Skeletal muscle satellite cell (primary cell): ENCODE measurements around the gene NTRK1.

Experiments
- H3K27me3 ChIP-seq: 2 replicates; pipeline ENCODE4 v1.7.0; 2013; ENCODE audit warnings: low read length; ENCODE audit not compliant: control insufficient read depth, insufficient read depth
- H3K36me3 ChIP-seq: 2 replicates; pipeline ENCODE4 v1.7.0; 2013; ENCODE audit warnings: mild to moderate bottlenecking, control low read depth, low read length; ENCODE audit not compliant: insufficient read depth
- H3K4me1 ChIP-seq: 2 replicates; pipeline ENCODE4 v1.7.0; 2013; ENCODE audit warnings: low read length; ENCODE audit not compliant: control insufficient read depth, insufficient read depth
- H3K4me2 ChIP-seq: 2 replicates; pipeline ENCODE4 v1.7.0; 2013; ENCODE audit warnings: mild to moderate bottlenecking, low read length
- H3K4me3 ChIP-seq: 2 replicates; pipeline ENCODE4 v1.7.0; 2013; ENCODE audit warnings: low read length
- H3K9ac ChIP-seq: 2 replicates; pipeline ENCODE4 v1.7.0; 2013; ENCODE audit warnings: mild to moderate bottlenecking, low read depth, low read length, moderate library complexity
- H3K9me3 ChIP-seq: replicated peaks from 2 replicates; pipeline ENCODE4 v1.7.0; 2013; ENCODE audit warnings: mild to moderate bottlenecking, control low read depth, low read length

The NTRK1 gene

DNA sequence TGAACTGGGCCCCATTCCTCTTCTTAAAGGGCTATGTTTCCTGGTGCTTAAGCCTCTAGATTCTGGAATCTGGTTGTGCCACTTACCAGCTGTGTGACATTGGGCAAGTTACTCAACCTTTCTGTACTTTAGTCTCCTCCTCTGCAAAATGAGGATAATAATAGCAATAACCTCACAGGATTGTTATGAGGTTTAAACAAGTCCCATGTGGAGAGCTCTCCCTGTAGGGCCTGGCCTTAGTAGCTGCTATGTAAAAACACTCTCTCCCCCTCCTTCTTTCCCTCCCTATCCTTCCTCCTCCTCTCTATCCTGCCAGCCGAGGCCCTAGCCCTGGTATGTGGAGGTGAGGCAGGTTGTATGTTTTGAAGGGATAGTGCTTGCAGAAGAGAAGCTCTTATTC, 24.6 kb downstream of the NTRK1 start:
- Histone ChIP-seq H3K9me3 (no peaks in the 10 kb centered on the region), H3K27me3 (peaks cover 81% of the 10 kb centered on the region), H3K9ac (no peak overlapping the region)

DNA sequence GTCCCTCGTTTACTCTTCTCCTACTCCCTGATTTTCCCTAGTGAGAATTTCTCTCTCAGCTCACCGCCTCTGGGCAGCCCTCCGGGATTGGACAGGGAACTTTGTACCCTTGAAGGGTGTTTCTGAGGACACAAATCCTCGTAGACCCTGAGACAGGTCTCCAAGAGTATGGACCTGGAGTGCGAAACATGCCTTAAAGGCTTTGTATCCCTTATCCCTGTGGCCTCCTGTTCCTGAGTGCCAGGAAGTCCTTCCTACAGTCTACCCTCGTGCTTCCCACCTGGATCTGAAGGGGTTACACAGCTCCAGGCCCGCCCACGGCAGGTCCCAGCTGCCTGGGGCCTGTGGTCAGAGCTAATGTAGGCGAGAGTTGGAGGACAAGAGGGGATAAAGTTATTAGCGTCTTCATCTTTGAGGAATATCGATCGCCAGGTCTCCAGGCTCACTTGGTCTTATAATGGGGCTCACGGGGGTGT, 25.3 kb downstream of the NTRK1 start:
- Histone ChIP-seq H3K4me2 (no peak overlapping the region), H3K4me3 (no peak overlapping the region), H3K9me3 (no peaks in the 10 kb centered on the region), H3K36me3 (no peaks in the 10 kb centered on the region), H3K4me1 (no peaks in the 10 kb centered on the region), H3K27me3 (peaks cover 75% of the 10 kb centered on the region), H3K9ac (no peak overlapping the region)

More for the DNA sequence above, 24.6 kb downstream of the NTRK1 start:
- H3K4me3 ChIP-seq: no peak overlapping the region
- H3K4me2 ChIP-seq: no peak overlapping the region
- H3K36me3 ChIP-seq: no peaks in the 10 kb centered on the region
- no peaks in the 10 kb centered on the region for H3K4me1 ChIP-seq

DNA sequence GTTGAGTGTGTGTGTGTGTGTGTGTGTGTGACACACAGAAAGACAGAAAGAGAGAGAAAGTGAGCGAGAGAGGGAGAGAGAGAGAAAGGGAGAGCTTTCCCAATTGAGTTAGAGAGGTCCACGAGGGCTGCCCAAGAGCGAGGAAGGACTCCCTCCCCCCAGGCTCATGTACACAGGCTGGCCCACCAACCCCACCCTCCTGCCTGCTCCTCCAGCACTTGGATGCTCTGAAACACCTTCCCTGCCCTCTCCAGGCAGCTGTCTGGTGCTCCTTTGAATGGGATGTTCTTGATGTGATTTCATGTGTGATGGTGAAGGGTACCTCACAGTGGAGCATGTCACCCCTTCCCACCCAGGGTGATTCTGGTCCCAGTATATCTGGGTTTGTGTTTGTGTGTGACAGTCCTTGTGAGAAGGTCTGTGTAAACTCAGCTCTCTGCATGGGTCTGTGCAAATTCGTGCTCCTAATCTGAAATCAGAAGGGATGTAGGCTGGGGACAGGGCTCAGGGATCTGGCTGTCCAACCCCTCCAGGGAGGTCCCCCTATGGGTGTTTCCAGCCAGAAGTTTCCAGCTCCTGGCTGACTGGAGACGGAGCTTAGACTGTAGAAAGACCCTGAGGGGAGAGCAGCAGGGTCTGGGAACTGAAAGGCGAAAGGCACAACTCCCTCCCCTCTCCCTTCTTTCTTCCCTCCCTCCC, 26.1 kb downstream of the NTRK1 start:
- H3K4me1 ChIP-seq: no peaks in the 10 kb centered on the region
- H3K9ac ChIP-seq: no peak overlapping the region
- no peaks in the 10 kb centered on the region for H3K9me3 ChIP-seq
- H3K27me3 ChIP-seq: peaks cover 75% of the 10 kb centered on the region
- no peak overlapping the region for H3K4me2 ChIP-seq
- no peaks in the 10 kb centered on the region for H3K36me3 ChIP-seq
- H3K4me3 ChIP-seq: no peak overlapping the region

DNA sequence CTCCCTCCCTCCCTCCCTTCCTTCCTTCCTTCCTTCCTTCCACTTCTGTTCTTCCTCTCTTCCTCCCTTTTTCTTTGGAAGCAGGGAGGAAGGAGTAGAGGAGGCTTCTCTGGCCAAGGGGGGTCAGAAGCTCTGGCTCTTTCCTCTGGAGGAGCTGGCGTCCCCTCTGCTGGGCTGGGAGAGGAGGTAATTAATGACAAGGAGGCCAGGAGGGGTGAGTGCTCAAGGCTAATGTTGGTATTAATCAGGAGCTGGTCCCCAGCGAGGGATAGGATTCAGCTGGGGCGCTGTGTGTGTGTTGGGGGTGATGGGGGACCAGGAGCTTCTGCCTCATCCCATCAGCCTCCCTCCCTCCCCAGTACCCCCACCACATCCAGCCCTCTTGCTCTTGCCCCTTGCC, 26.7 kb downstream of the NTRK1 start:
- H3K27me3 ChIP-seq: peaks cover 72% of the 10 kb centered on the region
- H3K4me1 ChIP-seq: peaks cover 3% of the 10 kb centered on the region
- H3K4me2 ChIP-seq: no peak overlapping the region
- no peak overlapping the region for H3K9ac ChIP-seq
- H3K9me3 ChIP-seq: no peaks in the 10 kb centered on the region
- no peak overlapping the region for H3K4me3 ChIP-seq
- H3K36me3 ChIP-seq: no peaks in the 10 kb centered on the region

DNA sequence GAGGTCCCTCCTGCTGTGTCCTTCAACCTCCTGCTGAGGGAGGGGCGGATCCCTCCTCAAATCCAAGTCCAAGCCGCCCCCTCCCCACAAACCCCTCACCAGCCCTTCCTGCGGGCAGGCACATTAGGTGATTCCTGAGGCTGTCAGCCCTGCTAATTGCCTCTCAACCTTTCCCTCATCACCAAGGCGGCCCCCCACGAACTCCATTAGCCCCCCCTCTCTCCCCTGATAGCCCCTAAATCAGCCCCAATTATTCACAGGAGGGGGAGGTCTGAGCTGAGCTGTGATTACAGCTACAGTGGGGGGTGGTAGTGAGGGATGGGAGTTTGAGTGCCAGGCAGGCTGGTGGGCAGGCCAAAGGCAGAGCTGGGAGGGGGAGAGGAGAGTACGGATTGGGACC, 27.1 kb downstream of the NTRK1 start:
- peaks cover 7% of the 10 kb centered on the region for H3K4me1 ChIP-seq
- no peak overlapping the region for H3K4me2 ChIP-seq

DNA sequence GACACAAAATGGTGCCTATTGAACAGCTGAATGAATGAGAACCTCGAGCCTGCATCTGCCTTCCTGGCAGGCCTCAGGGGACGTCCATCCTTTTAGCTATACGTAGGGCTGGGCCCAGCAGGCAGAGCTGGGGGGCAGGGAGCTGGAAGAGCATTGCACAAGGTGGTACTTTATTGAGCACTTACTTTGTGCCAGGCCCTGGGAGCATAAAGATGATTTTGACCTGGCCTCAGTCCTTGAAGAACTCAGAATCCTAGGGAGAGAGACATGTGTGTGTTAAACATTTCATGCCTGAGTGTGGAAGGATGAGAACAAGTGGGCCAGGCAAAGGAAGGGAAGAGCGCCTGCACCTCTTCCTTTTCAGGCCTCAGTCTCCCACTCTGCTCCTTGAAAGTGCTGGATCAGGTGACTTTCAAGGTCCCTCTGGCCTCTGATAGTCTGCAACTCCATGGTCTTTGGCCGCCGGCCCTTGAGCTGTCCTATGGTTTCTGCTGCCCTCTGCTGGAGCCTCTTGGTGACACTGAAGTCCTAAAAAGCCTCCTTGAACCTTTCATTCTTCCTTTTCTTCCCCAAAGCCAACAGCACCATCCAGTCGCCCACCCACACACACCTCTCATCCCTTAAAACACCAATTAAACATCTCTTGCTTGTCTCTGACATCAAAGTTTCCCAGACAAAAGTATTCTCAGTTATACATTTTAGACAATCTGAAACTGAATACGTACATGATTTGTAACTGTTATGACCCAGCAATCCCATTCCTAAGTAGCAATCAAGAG, 29.3 kb downstream of the NTRK1 start:
- no peaks in the 10 kb centered on the region for H3K9me3 ChIP-seq
- H3K9ac ChIP-seq: no peak overlapping the region
- H3K36me3 ChIP-seq: no peaks in the 10 kb centered on the region
- H3K4me2 ChIP-seq: no peak overlapping the region
- H3K4me3 ChIP-seq: no peak overlapping the region
- H3K4me1 ChIP-seq: peaks cover 7% of the 10 kb centered on the region
- peaks cover 46% of the 10 kb centered on the region for H3K27me3 ChIP-seq

More for the DNA sequence above, 27.1 kb downstream of the NTRK1 start:
- Histone ChIP-seq H3K4me3 (no peak overlapping the region), H3K9me3 (no peaks in the 10 kb centered on the region), H3K36me3 (no peaks in the 10 kb centered on the region), H3K27me3 (peaks cover 68% of the 10 kb centered on the region), H3K9ac (no peak overlapping the region)

DNA sequence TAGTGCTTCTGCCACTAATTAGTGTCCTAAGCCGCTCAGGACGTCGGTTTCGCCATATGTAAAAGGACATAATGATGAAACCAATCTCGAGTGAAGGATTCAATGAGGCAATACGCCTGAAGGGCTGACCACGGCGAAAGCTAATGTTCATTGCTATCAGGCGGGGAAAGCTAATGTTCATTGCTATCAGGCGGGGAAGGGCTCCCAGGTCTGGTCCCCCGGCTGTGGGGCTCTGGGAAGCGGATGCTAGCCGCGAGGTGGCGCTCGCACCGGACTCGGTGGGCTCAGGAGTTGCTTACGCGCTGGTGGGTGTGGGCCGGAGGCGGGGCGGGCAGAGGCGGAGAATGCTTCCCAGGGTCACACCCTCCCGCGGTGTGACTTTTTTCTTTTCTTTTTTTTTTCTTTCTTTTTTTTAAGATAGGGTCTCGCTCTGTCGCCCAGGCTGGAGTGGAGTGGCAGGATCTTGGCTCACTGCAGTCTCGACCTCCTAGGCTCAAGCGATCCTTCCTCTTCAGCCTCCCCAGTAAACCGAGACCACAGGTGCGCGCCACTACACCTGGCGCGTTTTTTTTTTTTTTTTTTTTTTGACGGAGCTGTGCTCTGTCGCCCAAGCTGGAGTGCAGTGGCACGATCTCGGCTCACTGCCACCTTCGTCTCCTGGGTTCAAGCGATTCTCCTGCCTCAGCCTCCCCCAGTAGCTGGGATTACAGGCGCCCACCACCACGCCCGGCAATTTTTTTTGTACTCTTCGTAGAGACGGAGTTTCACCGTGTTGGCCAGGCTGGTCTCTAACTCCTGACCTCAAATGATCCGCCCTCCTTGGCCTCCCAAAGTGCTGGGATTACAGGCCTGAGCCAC, 31.8 kb downstream of the NTRK1 start:
- Histone ChIP-seq H3K27me3 (peaks cover 25% of the 10 kb centered on the region), H3K4me3 (peak overlapping the region; percentile 37), H3K4me1 (peaks cover 24% of the 10 kb centered on the region), H3K9me3 (no peaks in the 10 kb centered on the region), H3K36me3 (no peaks in the 10 kb centered on the region), H3K4me2 (peak overlapping the region; percentile 54), H3K9ac (no peak overlapping the region)

DNA sequence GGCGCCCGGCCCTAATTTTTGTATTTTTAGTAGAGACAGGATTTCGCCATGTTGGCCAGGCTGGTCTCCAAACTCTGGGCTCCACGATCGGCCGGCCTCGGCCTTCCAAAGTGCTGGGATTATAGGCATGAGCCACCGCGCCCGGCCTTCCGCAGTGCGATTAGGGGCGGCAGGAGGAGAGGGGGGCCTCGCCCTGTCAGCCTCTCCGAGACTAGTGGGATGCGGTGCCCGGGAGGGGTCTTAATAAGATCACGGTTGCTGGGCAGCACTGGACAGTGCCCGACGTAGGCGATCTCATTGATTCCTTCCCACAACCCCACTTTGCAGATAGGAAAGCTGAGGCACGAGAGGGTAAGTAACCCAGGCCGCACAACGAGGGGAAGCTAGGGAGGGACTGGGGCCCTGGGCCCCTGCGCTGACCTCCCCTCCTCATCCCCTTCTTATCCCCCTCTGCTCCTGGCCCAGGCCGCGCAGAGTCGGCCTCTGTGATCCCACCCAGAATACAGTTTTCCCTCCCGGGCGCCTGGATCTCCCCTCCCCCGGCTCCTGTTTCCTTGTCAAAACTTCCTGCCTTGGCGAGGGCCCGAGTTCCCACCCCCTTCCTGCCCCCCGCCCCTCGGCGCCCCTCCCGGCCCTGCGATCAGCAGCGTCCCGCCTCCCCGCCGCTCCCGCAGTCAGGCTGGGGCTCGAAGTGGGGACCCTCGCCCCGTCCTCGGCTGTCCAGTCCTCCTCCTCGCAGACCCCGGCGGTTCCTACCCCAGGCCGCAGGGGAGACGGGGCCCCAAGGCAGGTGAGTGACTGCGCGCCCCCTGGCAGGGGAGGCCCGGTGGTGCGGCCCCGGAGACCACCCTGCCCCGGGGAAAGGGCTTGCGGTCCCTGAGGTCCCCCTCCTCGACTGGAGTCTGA, 32.6 kb downstream of the NTRK1 start, which contains the start of gene PEAR1:
Gene PEAR1, plus strand, starts transcription at position 671 of the 906 bp plus-strand sequence. CDS start 10,209 bp downstream, outside the sequence.
- Histone ChIP-seq H3K4me2 (peak within 1 kb of the TSS; percentile 54), H3K4me3 (peak within 1 kb of the TSS; percentile 37), H3K4me1 (peaks cover 33% of the 10 kb centered on the region), H3K9ac (no peak within 1 kb of the TSS), H3K27me3 (peaks cover 17% of the 10 kb centered on the region), H3K36me3 (no peaks in the 10 kb centered on the region), H3K9me3 (no peaks in the 10 kb centered on the region)

DNA sequence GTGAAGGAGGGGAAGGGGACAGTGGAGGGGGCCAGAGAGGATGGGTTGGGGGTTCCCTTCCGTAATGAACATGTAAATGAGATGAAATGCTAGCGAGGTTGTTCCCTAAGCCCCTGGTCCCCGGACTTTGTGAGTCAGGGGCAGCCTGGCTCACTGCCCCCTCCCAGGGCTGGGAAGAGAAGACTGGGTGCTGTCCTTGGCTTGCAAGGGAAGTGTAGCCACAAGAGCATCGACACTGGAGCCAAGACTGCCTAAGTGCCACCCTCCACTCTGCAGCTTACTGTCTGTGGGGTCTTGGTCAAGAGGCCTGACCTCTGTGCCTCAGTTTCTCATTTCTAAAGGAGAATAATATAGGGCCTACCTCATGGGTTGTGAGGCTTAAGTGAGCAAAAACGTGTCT, 33.3 kb downstream of the NTRK1 start:
- peaks cover 37% of the 10 kb centered on the region for H3K4me1 ChIP-seq
- H3K9me3 ChIP-seq: no peaks in the 10 kb centered on the region
- no peak overlapping the region for H3K4me3 ChIP-seq
- H3K9ac ChIP-seq: no peak overlapping the region
- no peak overlapping the region for H3K4me2 ChIP-seq
- H3K36me3 ChIP-seq: no peaks in the 10 kb centered on the region
- H3K27me3 ChIP-seq: peaks cover 11% of the 10 kb centered on the region

DNA sequence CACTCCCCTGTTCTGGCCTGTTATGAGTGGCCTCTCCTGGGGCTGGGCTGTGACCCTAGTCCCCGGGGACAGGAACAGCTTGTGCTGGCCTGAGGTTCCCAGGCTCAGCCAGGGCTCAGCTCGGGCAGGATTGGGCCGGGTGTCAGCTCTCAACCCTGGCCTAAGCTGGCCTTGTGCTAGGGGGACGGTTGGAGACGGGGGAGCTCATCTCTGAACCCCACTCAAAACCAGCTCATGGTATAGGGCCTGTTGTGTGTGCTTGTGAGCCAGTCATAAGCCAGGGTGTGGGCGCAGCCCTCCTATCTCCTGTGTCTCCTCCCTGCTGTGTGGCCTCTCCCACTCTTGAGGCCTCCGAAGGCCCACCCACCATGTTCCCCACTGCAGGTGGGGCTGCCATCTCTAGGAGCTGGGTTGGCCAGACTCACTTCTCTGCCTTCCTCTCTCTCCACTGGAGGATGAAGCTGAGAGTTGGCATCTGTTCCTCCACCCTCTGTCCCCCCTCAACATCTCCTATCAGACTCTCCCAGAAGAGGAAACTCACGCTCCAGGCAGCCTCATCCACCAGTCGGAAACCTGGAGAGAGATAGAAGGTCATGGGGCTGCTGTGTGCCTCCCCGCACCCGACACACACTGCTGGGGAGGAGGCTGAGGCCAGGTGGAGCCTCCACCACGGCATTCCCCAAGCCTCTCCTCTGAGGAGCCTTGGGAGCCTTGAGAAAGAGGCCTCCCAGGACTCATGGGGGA, 34.2 kb downstream of the NTRK1 start:
- H3K4me2 ChIP-seq: no peak overlapping the region
- no peak overlapping the region for H3K4me3 ChIP-seq
- H3K9me3 ChIP-seq: no peaks in the 10 kb centered on the region
- no peak overlapping the region for H3K9ac ChIP-seq
- peaks cover 11% of the 10 kb centered on the region for H3K27me3 ChIP-seq
- H3K4me1 ChIP-seq: peaks cover 37% of the 10 kb centered on the region
- H3K36me3 ChIP-seq: no peaks in the 10 kb centered on the region
